T1000 (cell line): ENCODE results near the gene UBE2G1.

ENCODE experiments used
- DNase-seq: peaks from one replicate; lab custom pipeline; 2025; ENCODE audit warnings: mixed read lengths; lab: John Stamatoyannopoulos, UW

UBE2G1 gene

DNA sequence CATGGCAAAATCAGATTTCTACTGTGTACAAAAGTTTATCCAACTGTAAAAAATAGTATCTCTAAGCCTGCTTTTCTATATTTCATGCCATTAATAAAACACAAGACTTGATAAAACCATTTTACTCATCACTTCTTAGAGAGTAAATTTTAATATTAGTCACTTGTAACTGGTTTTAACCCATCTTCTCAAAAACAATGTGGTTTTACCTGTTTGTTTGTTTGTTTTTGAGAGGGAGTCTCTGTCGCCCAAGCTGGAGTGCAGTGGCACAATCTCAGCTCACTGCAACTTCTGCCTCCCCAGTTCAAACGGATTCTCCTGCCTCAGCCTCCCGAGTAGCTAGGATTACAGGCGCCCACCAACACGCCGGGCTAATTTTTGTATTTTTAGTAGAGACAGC lies 32.1 kb downstream of the UBE2G1 start:
- DNase-seq = no peak

GRCh38 chr17:4333041-4333440 lies 33.4 kb downstream of the UBE2G1 start:
- no peak for DNase-seq

DNA sequence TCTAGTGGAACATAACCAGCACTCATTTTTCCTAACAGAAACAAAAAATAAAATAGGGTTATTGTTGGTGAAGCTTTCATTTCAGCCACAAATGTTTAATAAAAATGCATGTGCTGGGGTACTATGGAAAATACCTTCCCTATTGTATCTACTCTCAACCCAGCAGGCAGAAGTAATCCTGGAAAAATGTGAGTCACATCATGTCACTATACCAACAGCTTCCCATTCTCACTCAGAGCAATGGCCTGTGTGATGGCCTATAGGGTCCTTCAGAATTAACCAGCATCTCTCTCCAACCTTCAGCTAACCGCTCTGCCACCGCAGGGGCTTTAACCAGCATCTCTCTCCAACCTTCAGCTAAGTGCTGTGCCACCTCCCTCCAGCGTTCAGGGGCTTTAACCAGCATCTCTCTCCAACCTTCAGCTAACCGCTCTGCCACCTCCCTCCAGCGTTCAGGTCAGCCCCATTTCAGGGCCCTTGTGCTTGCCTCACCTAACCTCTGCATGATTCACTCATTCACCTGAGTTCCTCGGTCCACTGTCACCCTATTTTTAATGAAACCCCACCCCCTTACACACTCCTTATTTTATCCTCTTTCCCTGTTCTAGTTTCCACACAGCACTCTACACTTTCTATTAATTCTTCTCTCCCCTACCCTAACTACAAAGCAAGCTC lies 34.0 kb downstream of the UBE2G1 start:
- no peak for DNase-seq

GRCh38 chr17:4331614-4332013 lies 34.9 kb downstream of the UBE2G1 start:
- no peak for DNase-seq

DNA sequence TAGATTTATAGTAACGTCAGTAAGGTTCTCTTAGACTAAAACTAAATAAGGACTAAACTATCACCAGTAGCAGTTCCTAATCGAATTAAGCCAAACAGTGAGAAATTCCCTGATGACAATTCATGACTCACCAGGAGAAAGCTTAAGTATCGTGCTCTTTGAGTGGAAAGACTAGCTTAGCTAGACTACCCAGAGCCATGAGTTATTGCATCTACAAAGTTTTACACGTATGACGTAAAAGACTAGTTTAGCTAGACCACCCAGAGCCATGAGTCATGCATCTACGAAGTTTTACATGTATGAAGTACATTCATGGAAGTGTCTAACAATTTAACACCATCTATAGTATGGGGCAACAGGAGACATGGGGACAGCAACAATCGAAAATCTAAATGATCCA lies 36.6 kb downstream of the UBE2G1 start:
- peak; percentile 15 for DNase-seq

- peak; percentile 34 for DNase-seq
Measured at GRCh38 chr17:4327606-4328005, 38.9 kb downstream of the UBE2G1 start.

GRCh38 chr17:4326608-4327007 lies 39.9 kb downstream of the UBE2G1 start:
- DNase-seq = no peak

DNA sequence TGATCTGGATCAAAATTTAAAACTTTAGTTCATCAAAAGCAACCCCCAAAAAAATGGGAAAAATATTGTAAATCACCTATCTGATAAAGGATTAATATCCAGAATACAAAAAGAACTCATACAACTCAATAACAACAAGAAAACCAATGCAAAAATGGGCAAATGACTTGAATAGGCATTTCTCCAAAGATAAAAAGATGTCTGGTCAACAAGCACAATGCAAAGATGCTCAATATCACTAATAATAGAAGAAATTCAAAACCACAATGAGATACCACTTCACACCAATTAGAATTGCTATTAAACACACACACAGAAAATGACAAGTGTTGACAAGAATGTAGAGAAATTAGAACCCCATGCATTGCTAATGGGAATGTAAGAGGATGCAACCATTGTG lies 40.4 kb downstream of the UBE2G1 start:
- no peak for DNase-seq

GRCh38 chr17:4324463-4324862 lies 42.0 kb downstream of the UBE2G1 start:
- no peak for DNase-seq

- DNase-seq = no peak
Measured at GRCh38 chr17:4319221-4319620, 47.3 kb downstream of the UBE2G1 start.

GRCh38 chr17:4318596-4318995 lies 47.9 kb downstream of the UBE2G1 start:
- DNase-seq = no peak

DNA sequence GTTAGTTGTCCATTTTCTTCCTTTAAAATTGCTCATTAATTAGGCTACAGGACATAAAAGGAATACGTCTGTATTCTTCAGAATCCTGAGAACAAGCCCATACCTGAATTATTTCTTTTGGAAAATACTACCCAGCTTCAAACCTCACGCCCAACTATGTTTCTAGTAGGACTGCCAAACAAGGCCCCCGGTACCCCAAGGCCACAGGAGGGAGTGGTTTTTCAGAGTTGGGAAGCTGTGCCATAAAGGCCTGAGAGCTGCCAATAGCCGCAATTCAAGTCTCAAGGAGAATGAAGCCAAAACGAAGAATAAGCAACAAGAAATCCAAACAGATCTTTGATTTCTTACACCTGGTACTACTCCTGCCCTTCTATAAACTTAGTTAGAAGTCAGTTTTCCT lies 48.3 kb downstream of the UBE2G1 start:
- DNase-seq = no peak

GRCh38 chr17:4317610-4318009 lies 48.9 kb downstream of the UBE2G1 start:
- no peak for DNase-seq

DNA sequence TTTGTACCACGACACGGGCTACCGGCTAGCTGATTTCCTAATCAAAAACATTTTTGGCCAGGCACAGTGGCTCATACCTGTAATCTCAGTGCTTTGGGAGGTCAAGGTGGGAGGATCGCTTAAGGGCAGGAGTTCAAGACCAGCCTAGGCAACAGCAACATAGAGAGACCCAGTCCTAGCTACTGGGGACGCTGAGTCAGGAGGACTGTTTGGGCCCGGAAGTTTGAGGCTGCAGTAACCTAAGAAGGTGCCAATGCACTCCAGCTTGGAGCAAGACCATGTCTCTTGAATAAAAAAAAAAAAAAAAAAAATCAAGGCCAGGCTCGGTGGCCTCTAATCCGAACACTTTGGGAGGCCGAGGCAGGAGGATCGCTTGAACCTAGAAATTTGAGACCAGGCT lies 49.8 kb downstream of the UBE2G1 start:
- no peak for DNase-seq

DNA sequence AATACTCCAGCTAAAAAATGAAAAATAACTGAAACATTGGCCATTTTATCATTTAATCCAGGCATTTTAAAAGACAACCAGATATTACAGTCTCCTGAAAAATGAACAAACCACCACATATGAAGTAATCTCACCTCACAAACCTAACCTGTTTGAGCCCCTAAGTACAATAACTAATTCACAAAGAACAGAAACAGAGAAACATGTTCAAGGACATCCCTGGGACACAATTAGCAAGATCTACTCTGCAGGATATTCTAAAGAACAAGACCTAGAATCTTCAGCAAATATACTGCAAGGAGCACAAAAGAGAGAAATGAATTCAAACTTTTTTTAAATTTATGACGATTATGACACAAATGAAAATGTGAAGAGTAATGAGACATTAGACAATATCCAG lies 51.9 kb downstream of the UBE2G1 start:
- no peak for DNase-seq

DNA sequence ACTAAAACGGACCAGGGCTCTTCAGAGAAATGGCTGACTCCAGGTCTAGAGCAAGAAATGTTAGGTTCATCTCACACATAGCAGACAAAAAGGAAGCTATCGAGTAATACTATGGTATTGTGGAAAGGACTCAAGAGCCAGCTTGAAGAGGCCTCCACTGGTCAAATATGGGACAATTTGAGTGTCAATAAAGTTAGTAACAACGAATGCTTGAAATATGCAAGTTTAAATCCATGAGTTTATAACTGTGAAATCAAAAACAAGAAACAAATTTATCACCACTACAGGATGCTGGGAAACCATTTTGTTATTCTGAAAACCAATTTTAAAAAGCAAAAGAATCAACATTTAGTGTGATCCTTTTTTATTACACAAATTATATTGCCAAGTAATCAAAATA lies 52.3 kb downstream of the UBE2G1 start:
- DNase-seq = no peak

- no peak for DNase-seq
Measured at GRCh38 chr17:4313221-4314114, 53.0 kb downstream of the UBE2G1 start.

- no peak for DNase-seq
Measured at GRCh38 chr17:4310354-4311060, 56.0 kb downstream of the UBE2G1 start.

GRCh38 chr17:4309897-4310296 lies 56.6 kb downstream of the UBE2G1 start:
- DNase-seq = no peak

DNA sequence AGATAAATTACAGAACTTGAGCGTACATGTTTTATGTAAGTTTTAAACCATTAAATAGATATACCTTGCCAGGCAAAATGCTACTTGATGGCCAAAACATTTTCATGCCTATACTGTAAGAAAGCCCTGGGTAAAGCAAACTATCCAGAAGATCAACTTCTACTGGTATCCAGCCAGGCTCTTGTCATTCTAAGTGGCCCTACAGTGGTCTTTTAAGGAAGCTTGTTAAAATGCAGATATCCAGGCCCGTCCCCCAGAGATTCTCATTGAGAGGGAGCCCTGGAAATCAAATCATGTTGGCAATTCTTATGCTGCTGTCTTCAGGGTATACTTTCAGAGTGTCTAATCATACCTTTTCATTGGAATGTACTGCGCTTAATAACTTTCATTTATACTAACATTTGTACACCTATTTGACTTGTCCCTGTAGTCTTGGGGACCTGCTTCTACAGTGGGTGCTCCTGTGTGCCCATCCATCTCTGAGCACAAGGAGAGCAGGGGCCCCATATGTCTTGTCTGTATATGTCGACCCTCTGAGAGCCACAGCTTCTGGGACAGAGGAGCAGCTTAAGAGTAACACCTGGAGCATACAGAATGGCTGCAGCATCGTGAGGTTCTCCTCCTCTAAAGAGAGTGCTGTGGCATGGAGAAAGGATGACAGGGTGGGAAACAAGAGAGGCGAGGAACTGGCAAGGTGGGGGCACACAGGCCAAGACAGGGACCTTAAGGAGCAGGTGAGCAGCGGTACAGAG lies 59.1 kb downstream of the UBE2G1 start:
- no peak for DNase-seq

GRCh38 chr17:4305224-4305623 lies 61.3 kb downstream of the UBE2G1 start:
- DNase-seq = no peak

DNA sequence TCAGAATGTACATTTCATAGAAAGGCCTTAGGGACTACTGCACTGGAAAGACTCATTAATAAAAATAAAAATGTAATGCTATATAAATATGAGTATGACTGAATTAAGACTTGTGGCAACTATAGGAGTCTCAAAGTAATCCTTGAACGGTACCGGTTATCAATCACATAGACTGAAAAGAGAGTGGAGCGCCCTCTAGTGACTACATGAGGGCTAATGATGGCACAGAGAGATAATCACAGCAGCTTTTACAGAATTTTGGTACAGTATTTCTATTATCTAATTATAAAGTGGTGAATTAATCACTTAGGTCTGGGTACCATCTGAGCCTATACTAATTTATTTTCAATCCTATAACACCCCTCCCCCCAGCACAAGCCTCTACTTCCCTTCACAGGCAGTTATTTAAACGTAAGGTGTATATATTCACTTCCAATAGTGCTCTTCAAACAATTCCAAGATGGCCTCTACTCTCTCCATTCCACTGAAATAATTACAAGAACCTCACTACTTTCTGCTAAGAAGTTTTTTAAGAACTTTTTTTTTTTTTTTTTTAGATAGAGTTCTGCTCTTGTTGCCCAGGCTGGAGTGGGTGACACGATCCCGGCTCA lies 62.0 kb downstream of the UBE2G1 start:
- peak; percentile 14 for DNase-seq
